ENCODE results near the gene NAALADL2. TPM values are rescaled to one million over a fixed set of nuclear protein-coding genes. Genes with fewer than 3 reads are reported as not detected.

Gene NAALADL2
- total RNA-seq, 4 donors from 2014 or later, result 0.85 to 6.3 (median 1.6) TPM

GRCh38 chr3:175211466-175211865 lies 352.3 kb downstream of the NAALADL2 start:
- WGBS, 2 donors, result 48 to 61% methylated on average over 2 of the region's 2 CpGs
- Histone ChIP-seq H3K4me1 (peaks cover 0 to 8% (median 0%) of the 10 kb centered on the region in 3 donors), H3K36me3 (no peaks in the 10 kb centered on the region), H3K9me3 (no peaks in the 10 kb centered on the region), H3K27me3 (no peaks in the 10 kb centered on the region), H3K4me3 (no peak overlapping the region), H3K27ac (no peak overlapping the region)
- no peak for DNase-seq
- intact Hi-C loops (cut with DNase I), result no loop called here
- no peak for TF ChIP-seq CTCF (IDR thresholded peaks at IDR 0.05)

GRCh38 chr3:175212896-175213295 lies 353.8 kb downstream of the NAALADL2 start:
- Histone ChIP-seq H3K9me3 (no peaks in the 10 kb centered on the region), H3K27ac (no peak overlapping the region), H3K36me3 (no peaks in the 10 kb centered on the region), H3K27me3 (no peaks in the 10 kb centered on the region), H3K4me1 (peaks cover 0 to 8% (median 0%) of the 10 kb centered on the region in 3 donors), H3K4me3 (no peak overlapping the region)
- intact Hi-C loops (cut with DNase I), result no loop called here
- TF ChIP-seq CTCF (IDR thresholded peaks at IDR 0.05), result no peak
- TF ChIP-seq POLR2A (IDR thresholded peaks at IDR 0.05), result no peak
- no peak for DNase-seq
- 33 to 49% methylated on average over 3 of the region's 3 CpGs for WGBS, 2 donors

- intact Hi-C loops (cut with DNase I), result no loop called here
- Histone ChIP-seq H3K4me1 (peaks cover 0 to 8% (median 0%) of the 10 kb centered on the region in 3 donors), H3K9me3 (no peaks in the 10 kb centered on the region)
These were observed 355.1 kb downstream of the NAALADL2 start for GRCh38 chr3:175214216-175214615.

GRCh38 chr3:175215833-175216232 lies 356.7 kb downstream of the NAALADL2 start:
- DNase-seq, result no peak
- Histone ChIP-seq H3K36me3 (no peaks in the 10 kb centered on the region), H3K27ac (no peak overlapping the region), H3K4me1 (peaks cover 0 to 8% (median 0%) of the 10 kb centered on the region in 3 donors), H3K27me3 (no peaks in the 10 kb centered on the region), H3K4me3 (no peak overlapping the region), H3K9me3 (no peaks in the 10 kb centered on the region)
- 75 to 87% methylated on average over 1 of the region's 1 CpG for WGBS, 2 donors
- no peak for TF ChIP-seq CTCF (IDR thresholded peaks at IDR 0.05)
- no peak for TF ChIP-seq POLR2A (IDR thresholded peaks at IDR 0.05)
- intact Hi-C loops (cut with DNase I), result no loop called here

More at GRCh38 chr3:175214216-175214615, 355.1 kb downstream of the NAALADL2 start:
- Histone ChIP-seq H3K36me3 (no peaks in the 10 kb centered on the region), H3K27ac (no peak overlapping the region), H3K27me3 (no peaks in the 10 kb centered on the region), H3K4me3 (no peak overlapping the region)
- no peak for DNase-seq
- TF ChIP-seq POLR2A (IDR thresholded peaks at IDR 0.05), result no peak
- TF ChIP-seq CTCF (IDR thresholded peaks at IDR 0.05), result no peak
- WGBS, 2 donors, result 81 to 90% methylated on average over 1 of the region's 1 CpG

- no peak for DNase-seq
- H3K4me1 ChIP-seq, result no peaks in the 10 kb centered on the region
- WGBS, 2 donors, result 6 to 32% methylated on average over 1 of the region's 1 CpG
- no peaks in the 10 kb centered on the region for H3K27me3 ChIP-seq
- no peaks in the 10 kb centered on the region for H3K9me3 ChIP-seq
- intact Hi-C loops (cut with DNase I), result no loop called here
- H3K36me3 ChIP-seq, result no peaks in the 10 kb centered on the region
- no peak overlapping the region for H3K4me3 ChIP-seq
- TF ChIP-seq POLR2A (IDR thresholded peaks at IDR 0.05) (no peak), CTCF (IDR thresholded peaks at IDR 0.05) (no peak)
- H3K27ac ChIP-seq, result no peak overlapping the region
These were observed 363.2 kb downstream of the NAALADL2 start for GRCh38 chr3:175222356-175222755.
